COLO668 (cell line): ENCODE results near the gene PSMB10.

ENCODE experiments used
- DNase-seq: peaks from one replicate; lab custom pipeline; 2025; ENCODE audit not compliant: unreplicated experiment; lab: John Stamatoyannopoulos, UW

Gene PSMB10

GRCh38 chr16:67897231-67897630 is 39.4 kb downstream of the PSMB10 start:
- DNase-seq = no peak

GRCh38 chr16:67893743-67894399 is 42.8 kb downstream of the PSMB10 start:
- DNase-seq = no peak

- DNase-seq = peak; percentile 96
Observed at GRCh38 chr16:67892899-67893742, 43.5 kb downstream of the PSMB10 start, which contains the start of gene PSKH1. PSKH1 (plus strand) TSS chr16:67893254; CDS start chr16:67908750, 15,496 bp downstream.

- no peak for DNase-seq
Observed at GRCh38 chr16:67892375-67892774, 44.3 kb downstream of the PSMB10 start.

GRCh38 chr16:67888331-67888730 is 48.3 kb downstream of the PSMB10 start:
- no peak for DNase-seq

- no peak for DNase-seq
Observed at GRCh38 chr16:67886387-67886786, 50.3 kb downstream of the PSMB10 start.

GRCh38 chr16:67885976-67886375 is 50.7 kb downstream of the PSMB10 start:
- no peak for DNase-seq

DNA sequence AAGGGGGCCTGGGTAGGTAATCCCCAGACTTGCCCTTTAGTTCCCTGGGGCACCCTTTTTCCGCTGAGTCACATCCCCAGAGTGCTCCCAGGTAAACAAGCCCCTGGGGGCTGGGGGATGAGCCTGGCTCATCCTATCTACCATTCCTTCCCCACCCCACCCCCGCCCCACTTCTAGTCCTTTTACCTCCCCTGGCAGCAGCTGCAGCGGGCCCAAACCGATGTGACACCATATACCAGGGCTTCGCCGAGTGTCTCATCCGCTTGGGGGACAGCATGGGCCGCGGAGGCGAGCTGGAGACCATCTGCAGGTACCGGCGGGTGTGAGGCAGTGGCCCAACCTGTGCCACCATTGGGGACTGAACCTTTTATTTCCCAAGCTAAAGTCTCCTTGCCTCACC is 51.1 kb downstream of the PSMB10 start:
- DNase-seq = no peak

DNA sequence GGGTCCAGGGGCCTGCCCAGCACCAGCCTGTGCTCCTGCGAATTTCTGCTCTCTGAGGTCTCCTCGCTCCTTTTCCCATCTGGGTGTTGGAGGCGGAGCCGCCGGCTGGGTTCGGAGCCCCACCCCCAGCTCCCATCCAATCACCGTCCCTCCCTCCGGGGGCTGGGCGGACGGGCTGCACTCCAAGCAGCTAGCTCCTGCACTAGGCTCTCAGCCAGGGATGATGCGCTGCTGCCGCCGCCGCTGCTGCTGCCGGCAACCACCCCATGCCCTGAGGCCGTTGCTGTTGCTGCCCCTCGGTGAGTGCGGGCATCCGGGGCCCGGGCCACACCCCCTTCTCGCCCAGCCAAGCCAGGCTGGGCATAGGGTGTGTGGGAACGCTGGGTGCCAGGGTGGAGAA is 52.0 kb downstream of the PSMB10 start, which contains the start of gene NRN1L:
TSS of gene NRN1L (plus strand) at position 202 of the 400 bp plus-strand sequence. CDS start at position 221, 19 bp downstream.
- no peak for DNase-seq
